IMR-90 (cell line): ENCODE measurements around the gene CUBN.

ENCODE experiments used
- BHLHE40 ChIP-seq: fragments of 150-350 bp; IDR thresholded peaks from 2 replicates; pipeline ENCODE4 v1.6.1; 2016; ENCODE audit warnings: mild to moderate bottlenecking, low read depth, low read length
- CTCF ChIP-seq: conservative IDR thresholded peaks from 2 replicates; pipeline ENCODE4 v1.5.1; 2012; ENCODE audit warnings: mild to moderate bottlenecking, low read depth, low read length, improper control_type of control experiment
- ELK1 ChIP-seq: fragments of 150-350 bp; IDR thresholded peaks from 2 replicates; pipeline ENCODE4 v1.6.1; 2016; ENCODE audit warnings: low read depth, mild to moderate bottlenecking, low read length, moderate library complexity, borderline replicate concordance
- MAFK ChIP-seq: IDR thresholded peaks from 2 replicates; pipeline ENCODE4 v1.6.1; 2012; ENCODE audit warnings: low read depth, low read length, improper control_type of control experiment
- POLR2A ChIP-seq: IDR thresholded peaks from 2 replicates; pipeline ENCODE4 v1.6.1; 2012; ENCODE audit warnings: mild to moderate bottlenecking, low read depth, low read length
- RAD21 ChIP-seq: IDR thresholded peaks from 2 replicates; pipeline ENCODE4 v1.6.1; 2012; ENCODE audit warnings: low read length, improper control_type of control experiment
- RCOR1 ChIP-seq: IDR thresholded peaks from 2 replicates; pipeline ENCODE4 v1.6.1; 2012; ENCODE audit warnings: mild to moderate bottlenecking, low read length, improper control_type of control experiment; ENCODE audit not compliant: insufficient replicate concordance
- USF2 ChIP-seq: fragments of 150-350 bp; IDR thresholded peaks from 2 replicates; pipeline ENCODE4 v1.6.1; 2017; ENCODE audit warnings: mild to moderate bottlenecking, antibody characterized with exemption, low read length, low read depth

- TF ChIP-seq CTCF (no peak), RAD21 (no peak), ELK1 (no peak), POLR2A (no peak), USF2 (no peak), MAFK (no peak), BHLHE40 (no peak), RCOR1 (no peak)
Observed at GRCh38 chr10:16999665-17000451, 129.8 kb downstream of the CUBN start.
